C4-2B (cell line): Measurements from ENCODE around the gene PKHD1.

ENCODE experiments used
- H3K27ac ChIP-seq: fragments of 450-650 bp; 2 replicates; pipeline ENCODE4 v1.5.1; 2017
- ZFX ChIP-seq: fragments of 450-650 bp; IDR thresholded peaks from 2 replicates; pipeline ENCODE4 v1.6.1; 2017
- TF ChIP-seq, protein P1 (sequence below): fragments of 450-650 bp; conservative IDR thresholded peaks from 2 replicates; pipeline ENCODE4 v1.5.1; 2017; ENCODE audit warnings: mild to moderate bottlenecking

The PKHD1 gene

DNA sequence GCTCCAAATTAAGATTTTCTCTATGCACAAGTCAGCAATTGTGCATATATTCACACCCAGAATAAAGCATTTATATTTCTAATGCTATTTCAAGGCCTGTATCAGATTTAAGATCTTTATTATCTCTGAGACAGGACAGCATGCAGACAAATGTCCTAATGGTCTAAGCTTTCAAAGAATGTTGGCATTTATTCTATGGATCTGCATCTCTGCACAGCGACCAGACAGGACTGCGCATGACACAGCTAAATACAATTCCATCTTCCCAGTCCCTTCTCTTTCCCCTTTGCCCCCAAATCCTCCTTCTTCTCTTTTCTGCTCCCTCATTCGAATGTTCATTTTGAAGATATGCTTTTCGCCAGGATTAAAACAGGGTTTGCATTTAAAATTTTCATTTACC, 478.5 kb downstream of the PKHD1 start:
- TF ChIP-seq ZFX: no peak
- TF ChIP-seq, protein P1, sequence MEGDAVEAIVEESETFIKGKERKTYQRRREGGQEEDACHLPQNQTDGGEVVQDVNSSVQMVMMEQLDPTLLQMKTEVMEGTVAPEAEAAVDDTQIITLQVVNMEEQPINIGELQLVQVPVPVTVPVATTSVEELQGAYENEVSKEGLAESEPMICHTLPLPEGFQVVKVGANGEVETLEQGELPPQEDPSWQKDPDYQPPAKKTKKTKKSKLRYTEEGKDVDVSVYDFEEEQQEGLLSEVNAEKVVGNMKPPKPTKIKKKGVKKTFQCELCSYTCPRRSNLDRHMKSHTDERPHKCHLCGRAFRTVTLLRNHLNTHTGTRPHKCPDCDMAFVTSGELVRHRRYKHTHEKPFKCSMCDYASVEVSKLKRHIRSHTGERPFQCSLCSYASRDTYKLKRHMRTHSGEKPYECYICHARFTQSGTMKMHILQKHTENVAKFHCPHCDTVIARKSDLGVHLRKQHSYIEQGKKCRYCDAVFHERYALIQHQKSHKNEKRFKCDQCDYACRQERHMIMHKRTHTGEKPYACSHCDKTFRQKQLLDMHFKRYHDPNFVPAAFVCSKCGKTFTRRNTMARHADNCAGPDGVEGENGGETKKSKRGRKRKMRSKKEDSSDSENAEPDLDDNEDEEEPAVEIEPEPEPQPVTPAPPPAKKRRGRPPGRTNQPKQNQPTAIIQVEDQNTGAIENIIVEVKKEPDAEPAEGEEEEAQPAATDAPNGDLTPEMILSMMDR: no peak
- no peak overlapping the region for H3K27ac ChIP-seq

DNA sequence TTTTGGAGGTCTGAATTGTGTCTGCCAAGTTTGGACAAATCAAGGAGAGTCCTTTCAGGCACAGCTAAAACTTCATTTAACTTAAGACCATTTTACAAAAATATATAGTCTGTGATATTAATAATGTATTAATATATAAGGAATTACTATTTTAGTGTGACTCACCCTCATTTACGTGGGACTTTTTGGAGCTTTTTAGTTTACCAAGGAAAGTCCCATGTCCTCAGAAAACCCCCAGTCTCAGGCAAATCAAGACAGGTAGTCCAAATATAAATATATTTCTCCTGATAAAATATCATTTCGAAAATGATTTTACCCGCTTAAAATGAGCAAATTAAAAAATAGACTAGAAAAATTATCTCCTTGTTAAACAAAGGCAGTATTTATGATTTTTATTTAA, 479.0 kb downstream of the PKHD1 start:
- no peak overlapping the region for H3K27ac ChIP-seq
- TF ChIP-seq, protein P1: no peak
- no peak for TF ChIP-seq ZFX

DNA sequence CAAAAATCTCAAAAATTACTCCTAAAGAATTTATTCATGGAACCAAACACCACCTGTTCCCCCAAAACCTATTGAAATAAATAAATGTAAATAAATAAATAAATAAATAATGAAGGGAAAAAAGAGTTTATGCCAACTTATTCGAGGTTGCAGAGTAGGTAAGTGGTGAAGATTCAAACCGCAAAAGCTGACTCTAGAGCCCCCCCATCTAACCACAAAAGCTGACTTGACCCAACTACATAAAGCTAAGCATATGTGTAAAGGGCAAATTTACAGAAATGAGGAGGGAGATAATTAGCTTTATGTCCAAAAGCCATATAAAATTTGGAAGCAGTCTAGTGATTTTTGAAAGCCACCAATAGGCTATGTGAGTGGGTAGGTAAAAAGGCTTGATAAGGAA, 486.9 kb downstream of the PKHD1 start:
- H3K27ac ChIP-seq: no peak overlapping the region
- no peak for TF ChIP-seq ZFX
- TF ChIP-seq, protein P1: no peak

DNA sequence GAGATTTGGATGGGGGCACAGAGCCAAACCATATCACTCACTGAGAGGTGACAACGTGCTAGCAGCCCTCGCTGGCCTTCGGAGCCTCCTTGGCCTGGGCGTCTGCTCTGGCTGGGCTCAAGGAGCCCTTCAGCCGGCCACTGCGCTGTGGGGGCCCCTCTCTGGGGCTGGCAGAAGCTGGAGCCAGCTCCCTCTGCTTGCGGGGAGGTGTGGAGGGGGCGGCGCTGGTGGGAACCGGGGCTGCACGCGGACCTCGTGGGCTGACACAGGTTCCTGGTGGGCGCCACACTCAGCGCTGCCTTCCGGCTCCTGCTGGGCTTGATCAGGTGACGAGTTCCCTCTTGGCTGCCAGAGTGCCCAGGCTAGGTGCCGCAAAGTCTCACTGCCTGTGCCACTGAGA, 489.2 kb downstream of the PKHD1 start:
- no peak overlapping the region for H3K27ac ChIP-seq
- TF ChIP-seq, protein P1: no peak
- no peak for TF ChIP-seq ZFX

DNA sequence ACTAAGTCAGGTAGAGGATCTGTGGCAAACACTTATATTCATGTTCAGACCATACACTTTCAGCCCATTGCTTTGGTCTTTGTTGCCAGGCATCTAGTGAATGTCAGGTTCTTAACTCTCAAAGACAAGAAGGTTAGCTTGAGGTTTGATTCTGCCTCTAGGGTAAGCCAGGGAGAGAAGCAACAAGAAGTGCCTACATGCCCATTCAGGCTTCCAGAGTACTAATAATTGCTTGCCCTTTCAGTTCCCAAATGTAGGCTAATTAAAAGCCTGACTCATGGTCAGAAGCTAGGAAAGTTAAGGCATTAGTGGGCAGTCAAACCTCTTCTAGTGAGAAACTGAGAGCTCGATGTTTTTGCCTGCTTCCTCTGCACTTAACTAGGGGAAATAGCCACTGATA, 492.4 kb downstream of the PKHD1 start:
- no peak overlapping the region for H3K27ac ChIP-seq
- TF ChIP-seq ZFX: no peak
- TF ChIP-seq, protein P1: no peak

DNA sequence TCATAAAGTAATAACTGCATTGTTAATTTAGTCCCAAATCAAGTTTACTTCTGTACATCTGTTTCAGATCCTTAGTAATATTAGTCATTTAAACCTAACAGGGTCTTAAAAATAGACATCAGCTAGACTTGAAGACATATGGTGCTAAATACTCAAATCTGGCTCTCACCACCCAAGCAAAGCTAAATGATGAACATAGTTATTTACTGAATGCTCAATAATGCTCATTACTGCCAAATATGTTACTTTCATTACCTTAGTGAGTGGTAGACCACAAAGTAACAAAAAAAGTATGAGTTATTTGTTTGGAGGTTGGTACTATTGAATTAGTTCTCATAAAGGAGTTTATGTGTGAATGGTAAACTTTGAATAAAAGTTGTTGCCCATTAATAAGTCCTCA, 502.1 kb downstream of the PKHD1 start:
- TF ChIP-seq ZFX: no peak
- TF ChIP-seq, protein P1: no peak
- no peak overlapping the region for H3K27ac ChIP-seq

DNA sequence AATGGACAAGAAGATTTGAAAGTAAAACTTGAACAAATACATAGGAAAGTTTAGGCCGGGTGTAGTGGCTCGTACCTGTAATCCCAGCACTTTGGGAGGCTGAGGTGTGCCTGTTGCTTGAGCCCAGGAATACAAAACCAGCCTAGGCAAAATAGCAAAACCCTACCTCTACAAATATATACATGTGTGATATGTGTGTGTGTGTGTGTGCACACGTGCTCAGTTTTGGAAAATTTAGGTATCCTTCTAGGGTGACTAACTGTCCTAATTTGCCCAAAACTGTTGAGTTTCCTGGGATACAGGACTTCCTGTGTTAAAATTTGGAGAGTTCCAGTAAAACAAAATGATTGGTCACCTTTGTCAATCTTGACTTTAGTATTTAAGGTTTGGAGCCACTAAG, 503.2 kb downstream of the PKHD1 start:
- TF ChIP-seq, protein P1: no peak
- no peak for TF ChIP-seq ZFX
- no peak overlapping the region for H3K27ac ChIP-seq
